Stimulated activated CD4-positive, alpha-beta T cell treated with anti-CD3 and anti-CD28 coated beads, Interleukin-12 subunit alpha, Interleukin-12 subunit beta, amount 100 ng/mL, for 48 hours (primary cell): Measurements from ENCODE around the gene DCLK1.

Experiments
- DNase-seq, 3 donors: peaks; one replicate each; pipeline ENCODE4 v3.0.0-alpha.2; 2020; ENCODE audit warnings: low read depth in 2 of 3, low spot score in 1 of 3

DCLK1 gene

DNA sequence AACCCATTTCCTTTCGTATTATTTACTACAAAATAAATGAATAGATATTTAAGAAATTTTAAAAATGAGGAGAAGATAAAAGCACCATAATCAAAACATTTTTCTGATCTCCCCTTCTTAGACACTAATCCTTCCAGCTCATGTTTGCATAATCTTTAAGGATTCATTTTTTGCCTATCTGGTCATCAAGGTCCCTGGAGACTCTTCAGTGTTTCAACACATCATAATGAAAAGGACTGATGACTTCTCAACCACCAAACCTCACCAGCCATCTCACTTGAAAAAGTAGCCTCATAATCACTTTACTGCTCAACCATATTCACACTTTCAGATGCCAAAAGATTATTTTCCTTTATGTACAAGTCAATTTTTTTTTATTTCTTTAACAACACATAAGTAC lies 80.1 kb downstream of the DCLK1 start:
- no peak for DNase-seq

DNA sequence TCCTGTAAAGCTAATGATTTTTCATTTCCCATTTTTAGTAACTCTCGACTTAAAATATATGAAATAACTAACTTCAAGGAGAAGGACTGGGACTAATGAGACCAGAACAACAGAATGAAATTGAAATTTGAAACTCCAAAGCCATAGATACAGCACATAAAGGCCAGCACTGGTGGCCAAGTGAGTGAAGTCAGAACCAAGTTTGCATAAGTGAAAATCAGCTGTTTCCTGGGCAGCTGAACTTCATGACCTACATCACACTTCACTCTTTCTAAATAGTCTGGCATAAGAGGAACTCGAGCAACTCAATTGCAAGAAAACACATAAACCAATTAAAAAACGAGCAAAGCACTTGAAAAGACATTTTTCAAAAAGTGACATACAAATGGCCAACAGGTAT lies 84.5 kb downstream of the DCLK1 start:
- no peak for DNase-seq

DNA sequence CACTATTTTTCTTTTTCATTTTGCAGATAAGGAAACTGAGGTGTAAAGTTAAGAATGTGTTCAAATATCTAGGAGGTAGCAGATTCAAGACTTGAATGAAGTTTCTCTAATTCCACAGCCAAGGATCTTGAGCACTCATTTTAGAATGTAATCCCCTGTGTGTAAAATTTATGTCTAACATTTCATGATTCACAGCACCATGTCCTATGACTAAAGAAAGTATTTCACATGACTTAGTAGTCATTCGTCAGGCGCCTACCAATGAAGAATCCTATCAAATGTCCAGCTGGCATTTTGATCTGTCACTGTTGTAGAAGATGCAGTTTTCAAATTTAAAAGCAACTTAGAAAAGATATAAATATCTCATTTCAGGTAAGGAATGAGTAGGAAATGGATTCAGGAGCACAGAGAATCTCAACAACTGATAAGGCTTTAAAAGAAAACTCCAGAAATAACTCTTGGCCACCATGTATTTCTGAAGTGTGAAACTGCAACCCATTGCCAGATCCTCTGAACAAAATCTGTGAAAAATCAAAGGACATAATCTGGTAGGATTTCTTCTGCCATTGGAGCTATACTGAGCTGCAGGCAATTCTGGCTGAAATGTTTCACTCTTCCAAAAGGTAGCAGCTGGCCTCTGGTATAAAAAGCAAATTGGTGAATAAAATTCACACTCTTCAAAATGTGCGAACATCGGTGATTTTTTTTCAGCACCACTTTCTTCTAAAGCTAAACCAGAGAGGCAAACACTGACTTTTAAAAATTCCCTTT lies 92.2 kb downstream of the DCLK1 start:
- no peak for DNase-seq

DNA sequence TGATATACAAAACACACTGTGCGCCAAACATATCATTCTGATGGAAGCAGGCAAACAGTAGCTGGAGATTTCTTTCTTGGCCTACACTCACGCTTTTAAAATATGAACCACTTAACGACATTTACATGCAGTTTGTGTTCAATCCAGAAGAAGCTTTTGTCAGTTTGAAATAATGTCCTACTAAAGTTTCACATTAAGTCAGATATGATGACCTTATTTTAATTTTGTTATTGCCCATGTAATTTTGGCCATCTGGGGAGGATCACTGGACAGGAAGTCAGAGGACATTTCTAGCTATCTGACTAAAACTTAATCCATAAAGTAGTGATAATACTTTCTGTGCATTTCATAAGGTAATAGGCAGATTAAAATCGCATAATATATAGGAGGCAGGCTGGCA lies 98.1 kb downstream of the DCLK1 start:
- DNase-seq = no peak

DNA sequence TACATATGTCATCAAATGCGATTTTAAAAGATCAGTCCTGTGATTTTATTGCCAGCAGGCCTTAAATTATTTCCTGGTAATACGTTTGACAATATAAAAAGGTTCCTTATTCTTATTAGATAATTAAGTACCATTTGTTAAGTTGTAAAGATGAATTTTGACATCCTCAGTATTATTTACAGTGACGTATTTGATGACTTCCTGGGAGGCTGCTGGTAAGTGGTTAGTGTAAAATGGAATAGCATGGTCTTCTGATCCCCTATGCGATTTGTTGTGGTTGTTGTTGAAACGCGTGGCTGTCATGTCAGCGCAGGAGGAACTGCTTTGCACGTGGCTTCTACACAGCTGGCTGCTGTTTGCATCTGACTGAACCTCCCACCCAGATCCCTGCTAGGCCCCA lies 99.7 kb downstream of the DCLK1 start:
- DNase-seq = no peak

DNA sequence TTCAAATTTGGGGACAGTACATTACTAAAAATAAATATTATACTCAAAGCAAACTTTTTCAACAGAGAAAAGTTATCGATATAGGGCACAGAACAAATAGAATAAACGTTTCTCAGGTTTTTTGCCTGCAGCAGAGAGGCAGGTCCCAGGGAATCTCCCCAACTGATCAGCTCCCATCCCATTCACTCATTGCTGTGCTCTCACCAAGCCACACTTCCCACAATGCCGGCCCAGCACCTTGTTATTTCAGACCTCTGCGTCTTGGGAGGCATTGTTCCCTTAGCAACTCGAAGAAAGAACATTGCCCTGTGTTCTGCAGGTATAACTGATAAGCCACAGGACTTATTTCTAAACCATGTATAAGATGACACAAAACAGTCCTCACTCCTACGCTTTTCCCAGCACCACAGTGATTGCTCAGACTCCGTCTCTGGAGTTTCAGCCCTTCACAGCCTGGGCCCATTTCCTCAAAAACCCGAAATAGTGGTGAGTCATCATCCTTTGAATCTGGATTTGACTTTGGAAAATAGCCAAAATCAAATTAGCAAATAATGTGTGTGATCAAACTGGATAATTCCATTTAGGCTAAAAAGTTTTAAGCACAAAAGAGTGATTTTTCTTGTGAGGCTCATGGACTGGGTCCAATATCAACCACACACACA lies 100.4 kb downstream of the DCLK1 start:
- DNase-seq = no peak

DNA sequence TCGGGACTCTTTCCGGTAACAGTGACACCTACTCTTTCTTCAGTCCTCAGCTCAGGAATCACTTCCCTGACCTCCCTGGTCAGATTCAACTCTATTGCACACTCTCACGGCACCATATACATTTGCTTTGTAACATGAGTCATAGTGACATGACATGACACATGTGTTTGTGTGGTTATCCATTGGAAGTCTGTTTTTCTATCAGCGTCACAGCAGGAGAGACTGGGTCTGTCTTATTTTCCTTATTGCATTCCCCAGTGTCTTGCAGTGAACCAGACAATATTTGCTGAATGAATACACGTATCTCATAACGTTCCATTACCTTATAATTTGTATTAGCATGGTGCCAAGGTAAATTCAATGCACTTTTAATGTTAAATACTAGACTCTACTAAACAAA lies 102.0 kb downstream of the DCLK1 start:
- no peak for DNase-seq

DNA sequence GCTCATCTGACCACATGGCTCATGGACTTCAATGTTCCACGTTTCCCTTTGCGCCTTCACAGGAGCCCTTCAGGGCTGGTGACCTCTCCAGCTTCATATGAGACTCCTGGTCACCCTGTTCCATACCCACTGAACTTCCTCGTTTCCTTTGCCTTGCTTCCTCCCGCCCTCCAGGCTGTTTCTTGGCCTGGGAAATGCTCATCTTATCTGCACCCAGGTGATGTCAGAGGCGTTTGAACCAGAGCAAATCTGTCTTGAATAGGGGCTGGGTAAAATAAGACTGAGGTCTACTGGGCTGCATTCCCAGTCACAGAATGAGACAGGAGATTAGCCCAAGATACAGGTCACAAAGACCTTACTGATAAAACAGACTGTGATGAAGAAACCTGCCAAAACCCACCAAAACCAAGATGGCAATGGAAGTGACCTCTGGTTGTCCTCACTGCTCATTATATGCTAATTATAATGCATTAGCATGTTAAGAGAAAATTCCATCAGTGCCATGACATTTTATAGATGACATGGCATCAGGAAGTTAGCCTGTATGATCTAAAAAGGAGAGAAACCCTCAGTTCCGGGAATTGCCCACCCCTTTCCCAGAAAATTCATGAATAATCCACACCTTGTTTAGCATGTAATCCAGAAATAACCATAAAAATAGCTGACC lies 102.7 kb downstream of the DCLK1 start:
- no peak for DNase-seq

DNA sequence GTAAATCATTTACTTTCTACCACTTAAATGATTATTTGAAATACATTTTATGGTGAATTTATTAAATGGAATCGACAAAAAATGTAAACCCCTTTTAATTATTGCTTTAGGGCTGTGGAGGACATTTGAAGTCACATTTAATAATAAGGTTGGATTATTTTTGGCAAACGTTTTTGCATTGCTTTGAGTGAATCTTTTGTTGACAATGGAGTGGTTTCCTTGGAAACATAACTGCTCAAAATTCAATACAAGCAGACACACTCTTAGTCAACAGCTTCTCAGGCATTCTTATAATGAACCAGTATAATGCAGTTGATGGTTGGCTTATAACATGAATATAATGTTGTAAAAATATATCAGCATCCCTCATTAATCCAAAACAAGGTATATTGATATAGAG lies 104.7 kb downstream of the DCLK1 start:
- no peak for DNase-seq

DNA sequence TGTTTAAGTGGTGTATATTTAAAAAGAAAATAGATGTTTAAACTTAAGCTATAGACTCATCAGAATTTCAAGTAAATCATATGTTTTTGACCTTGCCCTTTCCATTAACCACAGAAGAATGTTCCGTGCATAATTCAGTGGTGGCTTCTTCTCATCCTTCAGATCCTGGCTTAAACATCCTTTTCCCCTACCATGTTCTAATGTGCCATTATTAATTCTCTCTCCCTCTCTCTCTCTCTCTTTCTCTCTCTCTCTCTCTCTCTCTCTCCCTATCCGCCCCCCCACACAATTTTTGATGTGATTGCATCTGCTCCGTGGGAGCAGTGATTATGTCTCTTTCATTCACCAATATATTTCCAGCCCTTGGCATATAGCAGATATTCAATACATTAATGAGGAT lies 116.4 kb downstream of the DCLK1 start:
- no peak for DNase-seq

DNA sequence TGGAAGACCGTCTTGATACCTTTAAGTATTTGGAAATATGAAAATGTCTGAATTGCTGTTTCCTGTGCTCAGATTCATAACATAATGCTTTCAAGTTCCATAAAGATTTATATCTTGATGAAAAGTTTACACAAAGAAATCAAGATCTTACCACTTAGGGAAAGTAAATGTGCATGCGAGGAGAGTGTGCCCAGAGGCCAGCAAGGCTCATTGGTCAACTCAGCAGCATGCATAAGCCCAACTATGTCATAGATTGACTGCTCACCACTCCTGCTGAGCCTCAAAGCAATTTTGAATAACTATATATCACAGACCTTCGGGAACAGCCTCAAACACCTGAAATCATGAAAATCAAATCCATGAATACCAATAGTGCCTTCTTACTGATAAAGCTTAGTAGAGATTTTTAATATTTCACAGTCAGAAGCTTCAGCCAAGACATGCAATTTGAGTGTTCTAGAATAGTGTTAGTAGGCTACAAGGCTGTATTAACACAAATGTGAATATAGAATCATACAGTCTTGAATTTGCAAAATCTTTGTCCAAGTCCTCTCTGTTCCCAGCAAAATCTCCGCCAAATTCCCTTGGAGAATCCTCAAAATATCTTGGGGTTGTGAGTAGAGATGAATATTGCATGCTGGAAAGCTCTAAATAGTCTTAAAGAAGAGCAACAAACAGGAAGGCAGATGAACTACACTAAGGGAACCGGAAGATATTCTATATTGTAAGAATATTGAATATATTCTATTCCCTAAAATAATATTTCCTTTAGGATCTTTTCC lies 124.1 kb downstream of the DCLK1 start:
- DNase-seq = no peak

DNA sequence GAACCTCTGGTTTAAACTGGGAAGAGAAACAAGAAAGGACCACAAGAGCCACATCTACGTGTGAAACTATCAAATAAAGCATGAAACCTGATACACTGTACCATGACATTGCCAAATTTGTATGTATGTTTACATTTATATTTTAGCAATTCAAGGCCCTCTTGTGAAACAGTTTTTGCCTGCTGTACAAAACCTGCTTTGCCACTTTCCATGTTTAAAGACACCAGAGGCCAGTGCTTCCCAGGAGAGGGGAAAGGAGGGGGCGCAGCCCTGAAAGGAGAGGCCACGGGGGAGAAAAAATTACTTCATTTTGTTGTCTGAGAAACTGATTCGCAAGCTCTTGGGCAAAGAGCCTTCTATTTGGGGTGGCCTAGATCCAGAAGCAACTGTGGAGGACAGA lies 124.8 kb downstream of the DCLK1 start:
- DNase-seq = no peak

DNA sequence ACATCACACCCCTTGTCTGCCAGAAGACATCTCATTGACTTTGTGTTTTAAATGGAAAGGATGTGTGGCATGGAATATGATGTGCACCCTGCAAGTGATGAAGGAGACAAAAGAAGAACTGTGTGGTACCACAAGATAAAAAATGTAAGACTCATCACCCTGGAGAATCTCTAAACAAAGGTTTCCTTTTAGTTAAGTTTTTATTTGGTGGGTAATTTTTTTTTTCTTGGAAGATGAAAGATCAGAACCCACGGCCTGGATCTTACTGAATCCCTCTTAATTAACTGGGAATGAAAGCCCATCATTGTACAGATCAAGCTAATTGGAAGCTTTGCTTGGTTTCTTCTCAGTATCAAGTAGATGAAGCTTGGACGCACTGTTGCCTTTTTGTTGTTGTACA lies 129.6 kb downstream of the DCLK1 start:
- no peak for DNase-seq

DNA sequence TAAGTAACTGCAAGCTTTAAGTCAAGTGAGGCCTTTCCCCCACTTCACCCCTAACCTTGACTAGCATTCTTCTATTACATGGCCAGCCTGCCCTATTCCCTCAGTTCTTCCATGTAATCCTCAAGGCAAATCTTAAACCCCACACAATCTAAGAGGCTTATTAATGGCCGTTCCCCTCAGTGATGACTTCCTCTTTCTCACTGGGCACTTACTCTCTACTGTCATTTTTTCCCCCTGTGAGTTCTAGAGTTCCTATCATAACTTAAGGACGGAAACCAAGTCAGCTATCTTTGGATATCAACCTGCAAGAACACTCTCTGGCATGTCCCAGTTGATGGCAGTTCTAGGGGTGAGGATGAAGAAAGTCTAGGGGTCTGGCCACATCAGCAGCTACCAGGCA lies 131.2 kb downstream of the DCLK1 start:
- DNase-seq = no peak

DNA sequence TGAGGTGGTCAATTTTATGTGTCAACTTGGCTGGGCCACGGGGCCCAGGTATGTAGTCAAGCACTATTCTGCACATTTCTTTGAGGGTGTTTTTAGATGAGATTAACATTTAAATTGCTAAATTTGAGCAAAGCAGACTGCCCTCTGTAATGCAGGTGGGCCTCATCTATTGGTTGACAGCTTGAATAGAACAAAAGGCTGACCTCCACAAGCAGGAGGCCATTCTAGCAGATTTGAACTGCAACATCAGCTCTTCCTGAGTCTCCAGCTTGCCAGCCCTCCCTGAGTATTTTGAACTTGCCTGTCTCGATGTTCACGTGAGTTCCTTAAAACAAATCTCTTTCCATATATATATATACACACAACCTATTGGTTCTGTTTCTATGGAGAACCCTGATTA lies 134.8 kb downstream of the DCLK1 start:
- DNase-seq = no peak

DNA sequence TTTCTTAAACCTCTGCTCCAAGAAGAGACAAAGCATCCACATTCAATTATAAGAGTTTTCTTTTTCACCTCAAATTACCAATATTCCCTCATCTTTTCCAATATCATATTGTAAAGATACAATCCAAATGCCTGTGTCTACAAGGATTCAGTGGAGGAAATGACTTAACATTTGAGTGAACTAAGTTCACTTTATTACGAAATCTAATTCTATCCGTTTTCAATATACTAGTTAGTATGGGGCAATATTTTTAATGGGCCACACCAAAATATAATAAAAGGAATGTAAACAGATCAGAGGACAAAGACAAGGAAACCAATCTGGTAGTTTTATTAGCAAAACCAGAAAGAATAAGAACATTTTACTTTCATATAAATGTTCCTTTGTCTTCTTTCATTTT lies 136.0 kb downstream of the DCLK1 start:
- no peak for DNase-seq

DNA sequence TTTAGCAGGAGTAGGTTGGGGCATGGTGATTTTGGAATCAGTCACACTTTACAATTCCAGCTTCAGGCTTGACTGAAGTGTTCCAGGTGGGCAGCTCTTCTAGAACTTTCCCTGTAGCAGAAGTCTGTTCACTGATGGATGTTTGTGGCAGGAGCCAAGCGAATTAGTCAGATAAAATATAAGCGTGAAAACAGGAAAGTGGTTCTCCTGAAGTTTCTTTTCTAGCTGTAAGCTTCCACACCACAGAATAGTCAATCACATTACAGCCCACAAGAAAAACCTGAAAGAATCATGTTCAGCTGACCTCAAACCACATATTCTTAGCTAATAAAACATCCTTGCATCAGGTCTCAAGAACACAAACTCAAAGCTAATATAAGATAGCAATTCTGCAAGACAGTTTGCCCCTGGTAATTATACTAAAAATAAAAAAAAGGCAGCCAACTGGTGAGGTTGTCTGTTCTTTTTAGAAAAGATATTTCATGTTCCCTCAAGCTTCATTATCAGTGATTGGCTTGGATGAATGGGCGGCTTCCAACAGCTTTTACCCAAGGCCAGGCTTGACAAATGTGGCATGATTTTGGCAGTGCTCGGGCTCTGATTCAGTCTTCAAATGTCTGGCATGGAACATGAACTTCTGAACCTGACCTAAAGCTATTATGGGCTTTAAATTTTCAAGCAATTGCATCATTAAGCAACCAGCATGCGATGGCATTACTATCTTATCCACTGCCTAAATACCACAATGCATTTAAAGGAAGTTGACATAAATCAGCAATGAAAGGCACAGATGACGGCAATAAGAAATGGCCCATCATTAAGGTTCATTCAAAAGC lies 136.8 kb downstream of the DCLK1 start:
- no peak for DNase-seq

DNA sequence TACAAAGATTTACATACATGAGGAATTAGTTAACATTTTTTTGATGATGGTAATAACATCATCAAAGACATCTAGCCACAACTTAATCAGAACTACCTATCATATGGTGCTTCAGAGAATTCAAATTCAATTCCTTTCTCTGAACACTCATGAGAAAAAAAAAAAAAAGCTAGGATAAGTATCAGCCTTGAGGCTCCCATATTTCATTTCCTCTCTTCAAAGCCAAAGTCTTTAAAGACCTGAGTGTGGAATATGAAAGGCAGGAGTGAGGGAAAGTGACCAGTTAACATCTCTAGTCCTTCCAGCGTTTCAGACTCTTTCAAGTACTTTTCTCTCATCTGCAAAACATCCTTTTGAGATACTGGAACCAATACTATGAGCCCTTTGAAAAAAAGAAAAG lies 137.5 kb downstream of the DCLK1 start:
- no peak for DNase-seq

DNA sequence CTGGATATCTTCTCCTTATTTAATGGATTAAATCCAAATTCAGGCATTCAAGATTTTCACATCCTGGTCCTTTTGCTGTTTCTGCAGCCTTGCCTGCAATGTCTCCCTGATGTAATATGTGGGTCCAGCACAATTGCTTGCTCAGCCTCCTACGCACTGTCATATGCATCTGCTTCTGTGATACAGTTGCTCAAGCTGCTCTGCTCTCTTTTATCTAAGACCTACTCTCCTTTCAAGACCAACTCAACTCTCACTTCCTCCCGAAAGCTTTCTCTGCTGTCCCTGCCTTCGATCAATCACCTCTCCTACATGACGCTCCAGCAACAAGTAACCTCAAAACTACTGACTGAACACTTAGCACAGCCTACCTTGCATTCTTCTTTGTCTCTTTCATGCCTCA lies 138.2 kb downstream of the DCLK1 start:
- no peak for DNase-seq

DNA sequence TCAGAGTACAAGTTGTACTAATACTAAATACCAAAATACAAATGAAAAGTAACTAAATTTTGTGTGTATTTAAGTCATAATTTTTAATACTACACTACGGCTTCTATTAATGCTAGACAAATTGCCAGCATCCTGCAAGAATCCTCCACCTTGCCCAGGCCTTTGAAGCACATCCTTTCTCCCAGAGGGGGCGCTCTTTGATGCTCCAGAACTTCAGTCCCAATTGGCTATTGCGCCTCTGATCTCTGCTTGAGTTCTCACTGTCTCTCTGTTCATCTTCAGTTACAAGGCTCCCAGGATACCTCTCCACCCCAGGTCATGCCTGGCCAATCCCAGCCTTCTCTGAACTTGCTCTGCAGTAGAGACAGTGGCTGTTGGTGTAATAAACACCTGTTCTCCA lies 141.0 kb downstream of the DCLK1 start:
- no peak for DNase-seq

DNA sequence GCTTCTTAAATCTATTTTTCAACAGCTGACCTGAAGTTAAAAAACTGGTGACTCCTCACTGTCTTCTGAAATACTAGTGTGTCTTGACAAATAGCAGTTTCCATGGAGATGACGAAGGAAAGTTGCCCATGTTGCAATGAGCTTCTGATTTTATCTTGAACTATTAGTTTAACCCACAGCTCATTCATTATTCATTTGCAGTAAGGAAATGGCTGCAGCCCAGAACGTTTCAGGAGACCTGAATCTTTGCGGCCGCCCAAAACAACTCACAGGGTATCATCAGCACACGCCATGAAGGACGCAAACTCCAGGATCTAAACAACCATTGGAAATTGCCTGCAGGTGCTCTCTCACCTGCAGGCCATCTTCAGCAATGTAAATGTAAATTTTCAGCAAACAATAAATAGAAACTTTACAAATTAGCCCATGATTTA lies 142.5 kb downstream of the DCLK1 start:
- no peak for DNase-seq
